Mononuclear cell (primary cell): ENCODE data around the gene GUCA2A. TPM values are rescaled to one million over a fixed set of nuclear protein-coding genes. Genes with fewer than 3 reads are reported as not detected.

Source experiments
- H3K27me3 ChIP-seq: 2 replicates; pipeline ENCODE4 v1.6.0; 2011; ENCODE audit warnings: low read length, control low read depth; ENCODE audit not compliant: insufficient read depth
- H3K4me1 ChIP-seq: 2 replicates; pipeline ENCODE4 v1.5.1; 2011; ENCODE audit warnings: mild to moderate bottlenecking, low read length, control low read depth; ENCODE audit not compliant: insufficient read depth
- H3K4me3 ChIP-seq: 2 replicates; pipeline ENCODE4 v1.5.1; 2011; ENCODE audit warnings: mild to moderate bottlenecking, low read length, moderate library complexity
- H3K9me3 ChIP-seq: 2 replicates; pipeline ENCODE4 v1.5.1; 2011; ENCODE audit warnings: low read depth, mild to moderate bottlenecking, control low read depth, low read length
- total RNA-seq: library from RNA; depleted of rRNA; stranded (reverse); fragments of >200 nt; gene quantifications from one replicate; pipeline ENCODE4 v1.2.3, GENCODE V29; 2012

Gene GUCA2A
- total RNA-seq, 1 donor, result not detected

DNA sequence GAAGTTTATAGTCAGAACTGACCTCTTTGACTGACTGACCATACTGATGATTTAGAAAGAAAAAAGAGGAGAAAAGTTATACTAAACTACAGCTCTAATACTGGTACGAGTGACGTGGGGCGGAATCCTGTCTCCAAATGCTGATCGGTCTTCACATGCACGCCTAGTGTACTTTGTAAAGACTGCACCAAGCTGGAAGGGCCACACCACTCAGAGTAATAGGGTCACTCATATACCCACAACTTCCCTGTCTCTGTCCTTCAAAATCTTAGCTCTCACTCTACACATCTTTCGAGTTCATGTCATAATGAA is 19.4 kb upstream of the GUCA2A start:
- H3K4me3 ChIP-seq, result no peak overlapping the region
- no peaks in the 10 kb centered on the region for H3K4me1 ChIP-seq
- H3K9me3 ChIP-seq, result no peaks in the 10 kb centered on the region
- no peaks in the 10 kb centered on the region for H3K27me3 ChIP-seq

DNA sequence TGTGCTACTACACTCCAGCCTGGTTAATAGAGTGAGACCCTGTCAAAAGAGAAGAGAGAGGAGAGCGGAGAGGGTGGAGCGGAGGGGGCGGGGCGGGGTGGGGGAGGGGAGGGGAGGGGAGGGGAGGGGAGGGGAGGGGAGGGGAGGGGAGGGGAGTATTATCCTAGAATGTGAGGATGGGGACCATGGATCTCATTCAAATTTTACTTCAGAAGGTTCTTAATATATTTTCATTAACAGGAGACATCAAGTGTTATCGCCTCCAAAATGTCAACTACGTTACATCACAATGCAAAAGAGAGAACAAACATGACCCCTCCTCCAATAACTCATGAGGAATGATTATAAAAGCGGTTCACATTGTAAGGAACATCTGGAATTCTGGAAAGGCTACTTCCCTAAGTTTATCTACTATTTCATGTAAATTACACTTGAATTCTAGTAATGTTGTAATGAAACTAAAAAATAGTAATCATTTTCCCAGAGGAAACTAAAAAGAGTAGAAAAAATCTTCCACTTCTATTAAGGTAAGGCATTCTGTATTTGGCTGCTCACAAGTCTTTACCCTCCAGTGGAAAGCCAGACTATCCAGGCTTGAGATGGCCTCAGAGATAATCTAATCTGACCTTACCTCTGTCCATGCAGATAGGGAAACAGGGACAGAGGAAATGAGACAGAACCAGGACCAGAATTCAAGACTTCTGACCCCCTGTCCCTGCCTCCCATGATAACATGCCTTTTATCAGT is 18.8 kb upstream of the GUCA2A start:
- H3K4me1 ChIP-seq, result no peaks in the 10 kb centered on the region
- H3K4me3 ChIP-seq, result no peak overlapping the region
- H3K27me3 ChIP-seq, result no peaks in the 10 kb centered on the region
- H3K9me3 ChIP-seq, result no peaks in the 10 kb centered on the region

DNA sequence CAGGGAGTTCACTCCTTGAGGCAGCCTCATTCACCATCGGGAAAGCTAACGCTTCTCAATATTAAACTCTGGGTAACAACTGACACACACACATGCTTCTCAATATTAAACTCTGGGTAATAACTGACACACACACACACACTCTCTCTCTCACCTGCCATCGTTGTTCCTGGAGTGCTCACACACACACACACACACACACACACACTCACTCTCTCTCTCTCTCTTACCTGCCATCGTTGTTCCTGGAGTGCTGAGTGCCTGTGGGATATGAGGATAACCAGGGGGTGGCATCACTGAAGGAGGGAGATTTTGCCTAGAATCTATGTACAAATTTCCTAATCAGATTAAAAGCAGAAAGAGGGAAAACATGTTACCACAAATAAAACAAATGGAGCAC is 17.1 kb upstream of the GUCA2A start:
- Histone ChIP-seq H3K4me1 (no peaks in the 10 kb centered on the region), H3K4me3 (no peak overlapping the region), H3K27me3 (no peaks in the 10 kb centered on the region), H3K9me3 (no peaks in the 10 kb centered on the region)

DNA sequence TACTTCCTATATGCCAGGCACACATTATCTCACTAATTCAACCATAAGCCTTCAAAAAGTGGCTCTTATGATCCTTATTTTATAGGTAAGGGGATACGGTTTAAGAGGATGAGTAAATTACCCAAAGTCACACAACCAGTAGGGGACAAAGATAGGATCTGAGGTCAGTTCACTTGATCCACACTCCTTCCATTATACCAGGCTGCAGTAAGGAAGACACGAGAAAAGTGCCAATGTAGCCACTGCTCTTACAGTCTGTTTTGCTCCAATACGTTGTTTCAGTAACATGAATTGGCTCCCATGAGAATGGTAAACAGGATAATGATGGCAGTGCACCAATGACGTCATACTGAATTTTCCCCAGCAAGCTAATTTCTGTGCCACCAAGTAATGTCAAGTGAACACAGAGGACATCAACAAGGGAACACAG is 15.4 kb upstream of the GUCA2A start:
- H3K9me3 ChIP-seq, result no peaks in the 10 kb centered on the region

DNA sequence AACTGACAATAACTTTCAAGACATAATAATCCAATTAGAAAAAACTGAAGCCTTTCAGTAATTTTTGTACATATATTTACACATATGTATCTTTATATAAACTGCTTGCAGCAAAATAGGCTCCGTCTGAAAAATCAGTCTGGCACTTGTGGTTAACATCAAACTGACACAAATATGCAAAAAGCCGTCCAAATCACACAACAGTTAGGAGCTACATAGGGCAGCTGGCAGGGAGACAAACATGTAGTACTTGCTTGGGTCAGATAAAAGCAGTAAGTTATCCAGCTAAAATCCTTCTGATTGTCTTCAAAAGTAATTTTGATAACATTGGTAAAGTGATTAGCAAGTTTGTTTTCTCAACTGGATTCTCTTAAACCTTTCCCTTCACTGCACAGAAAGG is 14.7 kb upstream of the GUCA2A start:
- Histone ChIP-seq H3K4me1 (no peaks in the 10 kb centered on the region), H3K4me3 (no peak overlapping the region), H3K27me3 (no peaks in the 10 kb centered on the region), H3K9me3 (no peaks in the 10 kb centered on the region)

More for the DNA sequence above, 15.4 kb upstream of the GUCA2A start:
- Histone ChIP-seq H3K4me3 (no peak overlapping the region), H3K4me1 (no peaks in the 10 kb centered on the region), H3K27me3 (no peaks in the 10 kb centered on the region)

DNA sequence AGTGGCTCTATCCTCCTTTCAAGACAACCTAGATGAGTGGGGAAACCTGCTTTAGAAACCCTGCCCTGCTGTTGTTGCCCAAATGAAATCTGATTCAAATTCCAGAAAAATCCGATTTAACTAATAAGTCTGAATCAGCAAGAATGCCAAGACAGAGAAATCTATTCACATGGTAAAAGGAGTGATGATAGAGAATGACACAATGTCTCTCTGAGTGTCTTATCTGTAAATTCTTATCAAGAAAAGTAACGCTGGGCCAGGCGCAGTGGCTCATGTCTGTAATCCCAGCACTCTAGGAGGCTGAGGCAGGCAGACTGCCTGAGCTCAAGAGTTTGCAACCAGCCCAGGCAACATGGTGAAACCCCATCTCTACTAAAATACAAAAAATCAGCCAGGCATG is 13.7 kb upstream of the GUCA2A start:
- no peaks in the 10 kb centered on the region for H3K27me3 ChIP-seq
- no peaks in the 10 kb centered on the region for H3K4me1 ChIP-seq
- H3K4me3 ChIP-seq, result no peak overlapping the region

DNA sequence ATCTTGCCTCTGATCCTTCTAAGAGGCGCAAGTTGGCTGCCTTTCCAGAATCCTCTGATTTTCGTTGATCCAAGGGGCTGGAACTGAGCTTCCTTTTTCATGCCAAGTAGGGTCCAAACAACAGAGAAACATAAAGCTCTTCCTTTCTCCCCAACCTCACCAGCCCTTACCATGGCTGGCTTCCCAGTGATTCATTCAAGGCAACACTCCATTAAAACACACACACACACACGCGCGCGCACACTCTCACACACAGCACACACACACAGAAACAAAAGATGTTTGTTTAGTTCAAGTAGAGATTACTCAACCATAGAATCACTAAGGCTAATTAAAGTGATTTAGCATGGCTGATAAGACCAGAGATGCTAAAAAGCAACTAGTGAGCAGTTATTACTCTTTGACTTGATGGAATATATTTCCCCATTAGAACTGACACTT is 13.0 kb upstream of the GUCA2A start:
- H3K27me3 ChIP-seq, result no peaks in the 10 kb centered on the region
- H3K9me3 ChIP-seq, result no peaks in the 10 kb centered on the region
- H3K4me3 ChIP-seq, result no peak overlapping the region
- no peaks in the 10 kb centered on the region for H3K4me1 ChIP-seq

More for the DNA sequence above, 13.7 kb upstream of the GUCA2A start:
- H3K9me3 ChIP-seq, result no peaks in the 10 kb centered on the region

DNA sequence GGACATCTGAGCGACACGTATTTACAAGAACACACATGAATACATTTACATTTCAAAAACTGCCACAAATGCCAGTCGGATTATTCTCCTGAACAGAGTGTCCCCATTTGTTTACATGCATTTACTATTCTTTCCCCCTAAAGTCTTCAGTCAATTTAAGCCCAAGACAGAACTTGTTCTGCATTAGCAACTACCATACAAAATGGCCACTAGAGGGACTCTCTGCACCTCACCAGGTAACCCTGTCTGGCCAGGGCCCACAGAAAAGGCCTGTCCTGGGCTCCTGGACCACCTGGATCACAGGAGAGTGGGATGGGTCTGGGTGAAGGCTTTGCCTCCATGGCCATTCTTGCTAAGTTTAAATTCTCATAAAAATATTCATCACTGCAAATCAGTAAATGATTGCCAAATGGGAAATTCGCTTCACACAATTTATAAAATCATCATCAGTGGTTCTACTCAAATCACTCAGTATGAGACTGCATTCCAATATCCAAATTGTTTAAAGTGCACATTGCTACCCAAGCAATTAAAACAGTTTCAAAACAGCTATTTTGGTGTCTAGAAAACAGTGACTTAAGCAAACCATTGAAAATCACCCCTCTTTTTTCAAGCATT is 12.5 kb upstream of the GUCA2A start:
- Histone ChIP-seq H3K4me1 (no peaks in the 10 kb centered on the region), H3K27me3 (no peaks in the 10 kb centered on the region), H3K4me3 (no peak overlapping the region), H3K9me3 (no peaks in the 10 kb centered on the region)

DNA sequence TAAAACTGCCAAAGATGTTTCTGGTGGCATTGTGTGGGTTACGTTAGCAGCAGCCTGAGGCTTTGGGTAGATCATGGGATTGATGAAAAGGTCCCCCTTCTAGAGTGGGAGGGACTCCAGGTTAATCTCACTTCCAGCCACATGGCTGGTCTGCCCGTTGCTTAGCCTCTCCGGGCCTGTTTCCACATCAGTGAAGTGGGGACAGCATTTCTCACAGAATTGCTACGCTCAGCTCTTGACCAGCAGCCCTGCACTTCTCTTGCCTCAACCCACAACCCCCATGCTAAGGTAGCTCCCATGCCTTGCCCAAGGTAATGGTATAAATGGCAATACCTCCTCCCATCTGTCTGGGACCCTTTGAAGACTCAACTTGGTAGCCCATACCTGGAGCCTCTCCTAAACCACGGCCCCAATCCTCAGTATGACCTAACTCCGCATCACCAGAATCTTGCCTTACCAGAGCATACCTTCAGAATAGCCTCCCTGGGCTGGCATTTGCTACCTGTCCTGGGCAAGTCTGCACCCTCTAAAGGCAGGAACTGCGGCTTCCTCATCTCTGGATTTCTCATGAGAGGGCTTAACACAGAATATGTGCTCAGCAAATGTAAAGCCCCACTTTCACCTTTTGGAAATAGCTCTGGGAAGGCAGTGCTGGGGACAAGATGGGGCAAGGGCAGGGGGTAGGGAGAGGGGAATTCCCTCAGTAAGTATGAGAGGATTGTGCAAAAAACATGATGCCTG is 10.9 kb upstream of the GUCA2A start:
- H3K4me3 ChIP-seq, result no peak overlapping the region
- no peaks in the 10 kb centered on the region for H3K27me3 ChIP-seq
- no peaks in the 10 kb centered on the region for H3K4me1 ChIP-seq

DNA sequence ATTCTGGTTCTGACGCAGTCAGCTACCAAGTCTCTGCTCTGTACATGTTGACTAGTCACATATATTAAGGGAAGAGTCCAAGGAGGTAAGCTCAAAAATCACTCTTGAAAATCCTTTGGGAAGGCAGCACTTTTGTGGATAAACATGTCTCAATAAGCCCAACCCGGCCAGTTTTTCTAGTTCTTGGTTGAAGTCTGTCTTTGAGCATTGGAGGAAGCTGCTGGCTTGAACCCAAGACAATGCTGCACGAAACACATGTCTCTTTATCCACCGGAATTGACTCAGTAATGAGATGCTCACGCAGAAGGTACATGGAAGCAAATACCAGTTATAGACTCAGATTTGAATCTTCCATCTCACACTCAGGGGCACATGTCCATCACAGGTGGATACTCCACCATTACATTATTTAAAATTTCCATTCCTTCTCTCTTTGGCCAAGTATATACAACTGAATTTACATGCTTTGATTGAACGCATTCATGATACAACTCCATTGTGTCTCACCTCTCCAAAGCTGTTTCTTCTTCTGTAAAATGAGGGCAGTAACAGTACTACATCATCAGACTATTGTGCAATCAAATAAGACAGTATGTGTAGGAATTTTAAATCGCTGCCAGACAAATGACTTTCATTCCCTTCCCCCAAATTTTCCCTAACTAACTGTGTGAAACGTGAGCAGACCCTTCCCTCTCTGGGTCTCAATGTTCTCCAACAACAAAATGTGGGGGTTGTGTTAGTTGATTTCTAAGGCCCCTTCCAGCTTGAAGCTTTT is 9.6 kb upstream of the GUCA2A start:
- Histone ChIP-seq H3K4me3 (no peak overlapping the region), H3K27me3 (no peaks in the 10 kb centered on the region), H3K4me1 (no peaks in the 10 kb centered on the region), H3K9me3 (no peaks in the 10 kb centered on the region)

More for the DNA sequence above, 10.9 kb upstream of the GUCA2A start:
- no peaks in the 10 kb centered on the region for H3K9me3 ChIP-seq

DNA sequence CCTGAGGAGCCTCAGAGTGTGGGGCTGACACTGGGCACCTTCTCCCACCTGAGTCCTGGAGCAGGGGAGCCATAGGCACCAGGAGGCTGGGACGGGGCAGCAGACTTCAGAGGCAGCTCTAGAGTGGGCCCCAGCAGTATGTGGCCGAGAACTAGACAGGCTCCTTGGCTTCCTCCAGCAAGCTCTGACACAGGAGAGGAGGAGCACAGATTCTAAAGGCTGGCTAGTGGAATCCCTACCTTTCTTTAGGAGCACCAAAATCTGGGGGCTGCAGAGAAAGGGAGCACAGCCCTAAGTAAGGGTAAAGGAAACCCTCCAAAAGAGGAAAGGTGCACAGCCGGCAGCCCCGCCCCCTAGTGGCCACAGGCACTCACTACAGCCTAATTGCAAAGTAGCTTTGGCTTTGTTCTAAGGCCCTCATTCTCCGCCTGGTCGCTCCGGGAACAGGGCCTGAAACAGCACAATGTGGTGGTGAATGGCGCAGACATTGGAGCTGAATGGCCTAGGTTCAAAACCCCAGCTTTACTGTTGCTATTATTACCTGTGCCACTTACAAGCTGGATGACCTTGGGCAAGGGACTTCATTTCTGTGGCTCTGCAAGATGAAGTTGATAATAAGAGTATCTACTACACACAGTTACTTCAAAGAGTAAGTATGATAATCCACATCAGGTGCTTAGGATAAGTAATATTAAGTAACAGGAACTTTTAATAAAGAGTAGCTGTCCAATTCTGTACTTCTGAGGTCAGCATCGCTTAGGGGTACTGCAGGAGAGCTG is 8.8 kb upstream of the GUCA2A start:
- H3K9me3 ChIP-seq, result no peaks in the 10 kb centered on the region
- no peak overlapping the region for H3K4me3 ChIP-seq
- H3K4me1 ChIP-seq, result no peaks in the 10 kb centered on the region
- no peaks in the 10 kb centered on the region for H3K27me3 ChIP-seq

DNA sequence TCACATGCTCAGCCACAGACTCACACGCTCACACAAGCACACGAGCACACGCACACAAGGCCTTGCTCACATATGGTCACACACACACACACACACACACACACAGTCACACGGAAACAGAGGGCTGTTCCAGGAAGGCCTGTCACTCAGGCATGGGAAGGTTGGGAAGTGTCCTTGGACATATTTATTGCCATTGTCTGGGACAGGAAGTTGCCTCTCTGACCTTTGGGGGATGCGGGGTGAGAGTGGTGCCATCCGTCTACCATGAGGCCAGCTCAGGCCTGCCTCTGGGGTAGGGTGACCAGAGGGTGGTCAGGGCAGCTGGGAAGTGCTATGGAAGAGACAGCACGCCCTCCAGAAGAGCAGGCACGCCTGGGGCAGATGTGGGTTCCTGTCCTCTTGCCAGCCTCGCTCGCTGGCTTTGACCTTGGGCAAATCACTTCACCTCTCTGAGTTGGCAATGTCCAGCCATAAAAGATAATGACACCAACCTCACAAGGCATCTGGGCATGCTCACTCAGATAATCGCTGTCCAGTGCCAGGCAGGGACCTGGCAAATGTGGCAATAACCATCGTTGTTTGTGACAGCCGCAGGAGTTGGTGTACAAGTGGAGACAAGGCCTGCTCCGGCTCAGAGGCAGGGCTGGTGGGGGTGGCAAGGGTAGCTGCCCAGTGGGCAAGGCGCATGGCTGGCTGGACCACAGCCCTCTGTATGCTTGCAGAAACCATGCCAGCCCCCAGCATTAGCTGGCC is 8.0 kb upstream of the GUCA2A start:
- H3K9me3 ChIP-seq, result no peaks in the 10 kb centered on the region
- no peak overlapping the region for H3K4me3 ChIP-seq

DNA sequence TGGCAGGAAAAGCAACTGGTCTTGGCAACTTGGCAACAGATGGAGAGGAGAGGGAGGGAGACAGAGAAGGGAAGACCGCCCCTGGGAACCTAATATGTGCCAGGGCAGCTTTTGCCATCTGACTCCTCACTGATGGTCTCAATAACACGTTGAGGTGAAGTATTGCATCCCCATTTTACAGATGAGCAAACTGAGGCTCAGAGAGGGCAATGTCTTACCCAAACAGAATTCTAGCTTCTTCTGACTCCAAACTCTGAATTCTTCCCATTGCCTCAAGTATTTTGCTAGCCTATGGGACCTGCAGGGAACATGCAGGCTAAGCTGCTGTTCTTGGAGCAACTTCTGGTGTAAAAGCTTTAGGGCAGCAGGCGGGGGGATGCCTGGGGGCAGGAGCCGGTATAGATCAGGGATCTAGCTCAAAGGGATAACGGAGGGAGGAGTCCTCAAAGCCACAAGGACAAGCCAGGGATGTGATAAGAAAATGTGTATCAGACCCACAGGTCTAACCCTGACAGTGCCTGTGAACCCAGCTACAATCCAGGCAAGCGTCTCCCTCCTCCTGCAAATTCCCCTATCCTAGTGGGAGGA is 7.2 kb upstream of the GUCA2A start:
- Histone ChIP-seq H3K9me3 (no peaks in the 10 kb centered on the region), H3K4me3 (no peak overlapping the region), H3K4me1 (no peaks in the 10 kb centered on the region), H3K27me3 (no peaks in the 10 kb centered on the region)

More for the DNA sequence above, 8.0 kb upstream of the GUCA2A start:
- no peaks in the 10 kb centered on the region for H3K27me3 ChIP-seq
- H3K4me1 ChIP-seq, result no peaks in the 10 kb centered on the region
